NCI-H345 (cell line): ENCODE results near the gene PSAT1.

ENCODE experiments used
- DNase-seq: peaks from one replicate; lab custom pipeline; 2025; lab: John Stamatoyannopoulos, UW

PSAT1 gene

GRCh38 chr9:78365748-78366697 is 69.1 kb downstream of the PSAT1 start:
- no peak for DNase-seq

GRCh38 chr9:78366827-78367226 is 69.9 kb downstream of the PSAT1 start:
- no peak for DNase-seq

- DNase-seq, result no peak
These were observed 71.3 kb downstream of the PSAT1 start for GRCh38 chr9:78368236-78368635.

- DNase-seq, result peak; percentile 55
These were observed 72.8 kb downstream of the PSAT1 start for GRCh38 chr9:78369639-78370219.

- no peak for DNase-seq
These were observed 74.1 kb downstream of the PSAT1 start for GRCh38 chr9:78370991-78371390.

- no peak for DNase-seq
These were observed 75.1 kb downstream of the PSAT1 start for GRCh38 chr9:78371981-78372380.
